Progenitor cell of endocrine pancreas (in vitro differentiated cells): ENCODE results near the gene NCKAP5. TPM values are rescaled to one million over a fixed set of nuclear protein-coding genes. Genes with fewer than 3 reads are reported as not detected.

Experiments
- DNase-seq: peaks from one replicate; pipeline ENCODE4 v3.0.0; 2021; ENCODE audit warnings: low spot score; ENCODE audit not compliant: unreplicated experiment
- H3K27ac Mint-ChIP-seq: 2 replicates; pipeline ENCODE4 v1.8.0; 2021; ENCODE audit warnings: mild to moderate bottlenecking, moderate library complexity, mixed read lengths
- H3K27me3 Mint-ChIP-seq: 2 replicates; pipeline ENCODE4 v1.8.0; 2021; ENCODE audit warnings: mixed read lengths
- H3K36me3 Mint-ChIP-seq: 2 replicates; pipeline ENCODE4 v1.8.0; 2022; ENCODE audit warnings: mixed read lengths; ENCODE audit not compliant: insufficient read depth
- H3K4me1 Mint-ChIP-seq: 2 replicates; pipeline ENCODE4 v1.8.0; 2021; ENCODE audit warnings: low read depth, mixed read lengths
- H3K4me3 Mint-ChIP-seq: 2 replicates; pipeline ENCODE4 v1.8.0; 2021; ENCODE audit warnings: low read depth, mild to moderate bottlenecking, moderate library complexity, mixed read lengths
- H3K9me3 Mint-ChIP-seq: 2 replicates; pipeline ENCODE4 v1.8.0; 2021; ENCODE audit warnings: low read depth, mixed read lengths
- total RNA-seq: library from RNA; stranded (reverse); gene quantifications from 2 replicates; pipeline ENCODE4 v1.2.1, GENCODE V29; 2021
- TF ChIP-seq, protein P1 (sequence below): fragments of 200-600 bp; sonication (generic); IDR thresholded peaks from one replicate; pipeline ENCODE4 v1.5.0; 2021; ENCODE audit warnings: antibody characterized with exemption, mild to moderate bottlenecking; ENCODE audit not compliant: unreplicated experiment

Gene NCKAP5
- total RNA-seq, 1 donor from 2014 or later, result 1.7 TPM

DNA sequence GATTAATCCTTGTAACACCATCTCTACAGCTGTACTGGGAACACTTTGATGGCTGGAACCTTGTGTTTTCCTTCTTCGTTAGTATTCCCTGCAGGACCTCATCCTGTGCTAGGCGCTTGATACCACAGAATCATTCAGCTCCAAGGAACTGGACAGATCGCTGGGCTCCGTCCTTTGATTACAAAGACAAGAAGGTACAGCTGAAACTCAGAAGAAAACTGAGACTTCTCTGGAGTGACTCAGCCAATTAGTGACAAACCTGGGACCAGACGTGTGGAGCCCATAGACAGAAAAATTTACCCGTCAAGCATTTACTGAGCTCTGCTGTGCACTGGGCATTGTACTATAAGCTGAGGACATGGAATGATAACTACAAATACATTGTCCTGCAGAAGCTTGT is 67.3 kb downstream of the NCKAP5 start:
- H3K4me3 Mint-ChIP-seq, result no peak overlapping the region

GRCh38 chr2:133498662-133499585 is 69.3 kb downstream of the NCKAP5 start:
- DNase-seq, result no peak
- Mint-ChIP-seq H3K4me3 (no peak overlapping the region), H3K36me3 (no peaks in the 10 kb centered on the region), H3K4me1 (peaks cover 16% of the 10 kb centered on the region), H3K27me3 (peaks cover 12% of the 10 kb centered on the region), H3K27ac (no peak overlapping the region), H3K9me3 (peaks cover 3% of the 10 kb centered on the region)
- TF ChIP-seq, protein P1, sequence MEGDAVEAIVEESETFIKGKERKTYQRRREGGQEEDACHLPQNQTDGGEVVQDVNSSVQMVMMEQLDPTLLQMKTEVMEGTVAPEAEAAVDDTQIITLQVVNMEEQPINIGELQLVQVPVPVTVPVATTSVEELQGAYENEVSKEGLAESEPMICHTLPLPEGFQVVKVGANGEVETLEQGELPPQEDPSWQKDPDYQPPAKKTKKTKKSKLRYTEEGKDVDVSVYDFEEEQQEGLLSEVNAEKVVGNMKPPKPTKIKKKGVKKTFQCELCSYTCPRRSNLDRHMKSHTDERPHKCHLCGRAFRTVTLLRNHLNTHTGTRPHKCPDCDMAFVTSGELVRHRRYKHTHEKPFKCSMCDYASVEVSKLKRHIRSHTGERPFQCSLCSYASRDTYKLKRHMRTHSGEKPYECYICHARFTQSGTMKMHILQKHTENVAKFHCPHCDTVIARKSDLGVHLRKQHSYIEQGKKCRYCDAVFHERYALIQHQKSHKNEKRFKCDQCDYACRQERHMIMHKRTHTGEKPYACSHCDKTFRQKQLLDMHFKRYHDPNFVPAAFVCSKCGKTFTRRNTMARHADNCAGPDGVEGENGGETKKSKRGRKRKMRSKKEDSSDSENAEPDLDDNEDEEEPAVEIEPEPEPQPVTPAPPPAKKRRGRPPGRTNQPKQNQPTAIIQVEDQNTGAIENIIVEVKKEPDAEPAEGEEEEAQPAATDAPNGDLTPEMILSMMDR, result no peak

More for the DNA sequence above, 67.3 kb downstream of the NCKAP5 start:
- Mint-ChIP-seq H3K9me3 (no peaks in the 10 kb centered on the region), H3K27me3 (peaks cover 12% of the 10 kb centered on the region), H3K4me1 (peaks cover 16% of the 10 kb centered on the region), H3K36me3 (no peaks in the 10 kb centered on the region), H3K27ac (no peak overlapping the region)
- TF ChIP-seq, protein P1, result no peak
- no peak for DNase-seq

GRCh38 chr2:133497951-133498565 is 70.2 kb downstream of the NCKAP5 start:
- Mint-ChIP-seq H3K4me1 (peaks cover 16% of the 10 kb centered on the region), H3K9me3 (peaks cover 3% of the 10 kb centered on the region), H3K4me3 (no peak overlapping the region), H3K27ac (peak overlapping the region; percentile 30), H3K27me3 (peaks cover 10% of the 10 kb centered on the region), H3K36me3 (no peaks in the 10 kb centered on the region)
- DNase-seq, result no peak
- TF ChIP-seq, protein P1, result no peak

- Mint-ChIP-seq H3K4me3 (no peak overlapping the region), H3K27ac (no peak overlapping the region), H3K27me3 (peaks cover 8% of the 10 kb centered on the region), H3K9me3 (peaks cover 3% of the 10 kb centered on the region), H3K4me1 (peaks cover 16% of the 10 kb centered on the region), H3K36me3 (no peaks in the 10 kb centered on the region)
- DNase-seq, result no peak
- TF ChIP-seq, protein P1, result no peak
Observed at GRCh38 chr2:133497270-133497893, 70.9 kb downstream of the NCKAP5 start.
